ENCODE data around the gene RAP1A.
A peak's percentile ranks its signal among the peaks of the same experiment; 100 is the strongest.
"Not testable (repeated sequence)": the region's sequence is repeated elsewhere in the genome, so short reads cannot be mapped to it uniquely, and the experiment has no call there.

Gene RAP1A

GRCh38 chr1:111598544-111598943 lies 21.0 kb upstream of the RAP1A start:
- DNase-seq (ENCODE audit: low spot score) = peak; percentile 53

GRCh38 chr1:111599781-111600693 lies 19.6 kb upstream of the RAP1A start:
- no peak for DNase-seq (ENCODE audit: low spot score)

GRCh38 chr1:111600886-111601386 lies 18.7 kb upstream of the RAP1A start:
- DNase-seq (ENCODE audit: low spot score) = no peak

GRCh38 chr1:111602302-111602701 lies 17.3 kb upstream of the RAP1A start:
- no peak for DNase-seq (ENCODE audit: low spot score)

GRCh38 chr1:111602974-111603373 lies 16.6 kb upstream of the RAP1A start:
- peak; percentile 54 for DNase-seq (ENCODE audit: low spot score)

- peak; percentile 89 for DNase-seq (ENCODE audit: low spot score)
Measured at GRCh38 chr1:111603979-111604378, 15.6 kb upstream of the RAP1A start.

GRCh38 chr1:111604931-111605330 lies 14.7 kb upstream of the RAP1A start:
- DNase-seq (ENCODE audit: low spot score) = no peak

- DNase-seq (ENCODE audit: low spot score) = no peak
Measured at GRCh38 chr1:111605576-111605975, 14.0 kb upstream of the RAP1A start.

- not testable (repeated sequence) for DNase-seq (ENCODE audit: low spot score)
Measured at GRCh38 chr1:111606457-111607215, 13.0 kb upstream of the RAP1A start.

GRCh38 chr1:111608528-111608927 lies 11.1 kb upstream of the RAP1A start:
- DNase-seq (ENCODE audit: low spot score) = not testable (repeated sequence)

- DNase-seq (ENCODE audit: low spot score) = no peak
Measured at GRCh38 chr1:111611986-111612385, 7.6 kb upstream of the RAP1A start.

GRCh38 chr1:111615870-111616715 lies 3.5 kb upstream of the RAP1A start:
- DNase-seq (ENCODE audit: low spot score) = peak; percentile 82

- DNase-seq (ENCODE audit: low spot score) = no peak
Measured at GRCh38 chr1:111618081-111618480, 1.5 kb upstream of the RAP1A start.

- DNase-seq (ENCODE audit: low spot score) = no peak
Measured at GRCh38 chr1:111618961-111619634, 491 bp upstream of the RAP1A start.

GRCh38 chr1:111620441-111620971 lies 917 bp downstream of the RAP1A start:
- no peak for DNase-seq (ENCODE audit: low spot score)

- peak; percentile 43 for DNase-seq (ENCODE audit: low spot score)
Measured at GRCh38 chr1:111621050-111621449, 1.5 kb downstream of the RAP1A start.

- no peak for DNase-seq (ENCODE audit: low spot score)
Measured at GRCh38 chr1:111622166-111622565, 2.6 kb downstream of the RAP1A start.

GRCh38 chr1:111624382-111624781 lies 4.8 kb downstream of the RAP1A start:
- DNase-seq (ENCODE audit: low spot score) = peak; percentile 65

- no peak for DNase-seq (ENCODE audit: low spot score)
Measured at GRCh38 chr1:111625276-111625675, 5.7 kb downstream of the RAP1A start.

- no peak for DNase-seq (ENCODE audit: low spot score)
Measured at GRCh38 chr1:111628153-111628552, 8.6 kb downstream of the RAP1A start.
